ENCODE data around the gene SIGLEC10.

SIGLEC10 gene

GRCh38 chr19:51386882-51387520 lies 30.4 kb downstream of the SIGLEC10 start:
- Histone ChIP-seq H3K27ac (ENCODE audit: low read length) (no peak overlapping the region), H3K36me3 (replicated peaks; ENCODE audit: low read depth, low read length) (no peaks in the 10 kb centered on the region), H3K4me3 (ENCODE audit: low read length) (no peak overlapping the region), H3K9ac (ENCODE audit: low read length) (no peak overlapping the region), H3K4me1 (ENCODE audit: low read length) (peaks cover 12% of the 10 kb centered on the region), H3K79me2 (ENCODE audit: low read length) (no peaks in the 10 kb centered on the region), H3K27me3 (ENCODE audit: low read depth, low read length) (0 out of 2 replicates have a peak, but pooled peaks cover 3% of the 10 kb centered on the region), H4K20me1 (ENCODE audit: insufficient read depth, low read length) (no peaks in the 10 kb centered on the region), H3K9me3 (ENCODE audit: insufficient read depth, low read length) (no peaks in the 10 kb centered on the region), H3K4me2 (ENCODE audit: low read length) (no peak overlapping the region), H2AFZ (ENCODE audit: low read depth, low read length) (no peak overlapping the region)
- TF ChIP-seq CTCF (IDR thresholded peaks at IDR 0.05; ENCODE audit: low read depth, low read length) (no peak), EZH2phosphoT487 (IDR thresholded peaks at IDR 0.05; ENCODE audit: low read depth) (no peak)

GRCh38 chr19:51382004-51382403 lies 35.4 kb downstream of the SIGLEC10 start:
- Histone ChIP-seq H3K27me3 (ENCODE audit: low read depth, low read length) (0 out of 2 replicates have a peak, but pooled peaks cover 3% of the 10 kb centered on the region), H3K4me2 (ENCODE audit: low read length) (no peak overlapping the region), H3K9me3 (ENCODE audit: insufficient read depth, low read length) (0 out of 2 replicates have a peak, but pooled peaks cover 3% of the 10 kb centered on the region), H3K4me3 (ENCODE audit: low read length) (no peak overlapping the region), H4K20me1 (ENCODE audit: insufficient read depth, low read length) (no peaks in the 10 kb centered on the region), H2AFZ (ENCODE audit: low read depth, low read length) (no peak overlapping the region), H3K4me1 (ENCODE audit: low read length) (peaks cover 3% of the 10 kb centered on the region; the same call in 1 of the 2 replicates), H3K9ac (ENCODE audit: low read length) (no peak overlapping the region), H3K27ac (ENCODE audit: low read length) (no peak overlapping the region), H3K79me2 (ENCODE audit: low read length) (no peaks in the 10 kb centered on the region), H3K36me3 (replicated peaks; ENCODE audit: low read depth, low read length) (no peaks in the 10 kb centered on the region)
- TF ChIP-seq CTCF (IDR thresholded peaks at IDR 0.05; ENCODE audit: low read depth, low read length): no peak
- TF ChIP-seq EZH2phosphoT487 (IDR thresholded peaks at IDR 0.05; ENCODE audit: low read depth): no peak

GRCh38 chr19:51380379-51380778 lies 37.1 kb downstream of the SIGLEC10 start:
- no peaks in the 10 kb centered on the region for H4K20me1 ChIP-seq (ENCODE audit: insufficient read depth, low read length)
- 0 out of 2 replicates have a peak, but pooled peaks cover 3% of the 10 kb centered on the region for H3K27me3 ChIP-seq (ENCODE audit: low read depth, low read length)
- no peaks in the 10 kb centered on the region for H3K79me2 ChIP-seq (ENCODE audit: low read length)
- H3K4me1 ChIP-seq (ENCODE audit: low read length): peaks cover 6% of the 10 kb centered on the region
- no peak for TF ChIP-seq CTCF (IDR thresholded peaks at IDR 0.05; ENCODE audit: low read depth, low read length)
- TF ChIP-seq EZH2phosphoT487 (IDR thresholded peaks at IDR 0.05; ENCODE audit: low read depth): no peak
- no peak overlapping the region for H3K4me2 ChIP-seq (ENCODE audit: low read length)
- 0 out of 2 replicates have a peak, but pooled peaks cover 3% of the 10 kb centered on the region for H3K9me3 ChIP-seq (ENCODE audit: insufficient read depth, low read length)
- H3K9ac ChIP-seq (ENCODE audit: low read length): no peak overlapping the region
- H3K4me3 ChIP-seq (ENCODE audit: low read length): no peak overlapping the region
- no peak overlapping the region for H3K27ac ChIP-seq (ENCODE audit: low read length)
- H2AFZ ChIP-seq (ENCODE audit: low read depth, low read length): no peak overlapping the region
- no peaks in the 10 kb centered on the region for H3K36me3 ChIP-seq (replicated peaks; ENCODE audit: low read depth, low read length)

GRCh38 chr19:51377422-51377821 lies 40.0 kb downstream of the SIGLEC10 start:
- no peak overlapping the region for H3K4me3 ChIP-seq (ENCODE audit: low read length)
- H3K4me2 ChIP-seq (ENCODE audit: low read length): no peak overlapping the region
- no peaks in the 10 kb centered on the region for H3K36me3 ChIP-seq (replicated peaks; ENCODE audit: low read depth, low read length)
- TF ChIP-seq EZH2phosphoT487 (IDR thresholded peaks at IDR 0.05; ENCODE audit: low read depth) (no peak), CTCF (IDR thresholded peaks at IDR 0.05; ENCODE audit: low read depth, low read length) (no peak)
- H3K9ac ChIP-seq (ENCODE audit: low read length): no peak overlapping the region
- no peaks in the 10 kb centered on the region for H4K20me1 ChIP-seq (ENCODE audit: insufficient read depth, low read length)
- peaks cover 6% of the 10 kb centered on the region for H3K4me1 ChIP-seq (ENCODE audit: low read length)
- H3K9me3 ChIP-seq (ENCODE audit: insufficient read depth, low read length): 0 out of 2 replicates have a peak, but pooled peaks cover 3% of the 10 kb centered on the region
- H2AFZ ChIP-seq (ENCODE audit: low read depth, low read length): no peak overlapping the region
- H3K27ac ChIP-seq (ENCODE audit: low read length): no peak overlapping the region
- H3K79me2 ChIP-seq (ENCODE audit: low read length): no peaks in the 10 kb centered on the region
- H3K27me3 ChIP-seq (ENCODE audit: low read depth, low read length): no peaks in the 10 kb centered on the region
